NCI-H146 treated with DMSO at 0.1 percent for 48 hours (cell line): ENCODE measurements around the gene KCNN1.
"Not testable (repeated sequence)": the region's sequence is repeated elsewhere in the genome, so short reads cannot be mapped to it uniquely, and the experiment has no call there.

Source experiments
- DNase-seq: peaks from one replicate; lab custom pipeline; 2025; ENCODE audit not compliant: unreplicated experiment; lab: John Stamatoyannopoulos, UW

The KCNN1 gene

GRCh38 chr19:17966550-17967256, at the start of gene KCNN1:
Gene KCNN1 (plus strand): TSS chr19:17967107. CDS start chr19:17973889, 6,782 bp downstream.
- no peak for DNase-seq

- not testable (repeated sequence) for DNase-seq
These were observed 48.8 kb upstream of the KCNN1 start for GRCh38 chr19:17918151-17918550.

GRCh38 chr19:17919122-17919521, 47.8 kb upstream of the KCNN1 start:
- DNase-seq, result not testable (repeated sequence)

- no peak for DNase-seq
These were observed 46.4 kb upstream of the KCNN1 start for GRCh38 chr19:17920527-17920926.

- DNase-seq, result no peak
These were observed 44.8 kb upstream of the KCNN1 start for GRCh38 chr19:17922138-17922537.

- no peak for DNase-seq
These were observed 40.9 kb upstream of the KCNN1 start for GRCh38 chr19:17926044-17926443.

- DNase-seq, result no peak
These were observed 37.9 kb upstream of the KCNN1 start for GRCh38 chr19:17929056-17929455.

- peak; percentile 43 for DNase-seq
These were observed 35.2 kb upstream of the KCNN1 start for GRCh38 chr19:17931532-17932191.

GRCh38 chr19:17932485-17933338, 34.2 kb upstream of the KCNN1 start, which contains the start of gene CCDC124:
Gene CCDC124 (plus strand): TSS chr19:17933015. CDS start chr19:17936421, 3,406 bp downstream.
- peak; percentile 94 for DNase-seq

GRCh38 chr19:17933414-17934129, 33.3 kb upstream of the KCNN1 start:
- no peak for DNase-seq

- DNase-seq, result no peak
These were observed 30.5 kb upstream of the KCNN1 start for GRCh38 chr19:17936379-17936778.

GRCh38 chr19:17937371-17937900, 29.5 kb upstream of the KCNN1 start:
- DNase-seq, result no peak

- peak; percentile 35 for DNase-seq
These were observed 28.6 kb upstream of the KCNN1 start for GRCh38 chr19:17938092-17938845.

- no peak for DNase-seq
These were observed 24.7 kb upstream of the KCNN1 start for GRCh38 chr19:17942181-17942580.

GRCh38 chr19:17942582-17943273, 24.2 kb upstream of the KCNN1 start:
- no peak for DNase-seq

- no peak for DNase-seq
These were observed 23.4 kb upstream of the KCNN1 start for GRCh38 chr19:17943274-17944221.

- DNase-seq, result no peak
These were observed 22.6 kb upstream of the KCNN1 start for GRCh38 chr19:17944301-17944700.
